ENCODE results near the gene RFXAP. TPM values are rescaled to one million over a fixed set of nuclear protein-coding genes. Genes with fewer than 3 reads are reported as not detected.

RFXAP gene
- total RNA-seq, 3 donors from 2014 or later, result 3.8 to 6.6 (median 5.9) TPM

DNA sequence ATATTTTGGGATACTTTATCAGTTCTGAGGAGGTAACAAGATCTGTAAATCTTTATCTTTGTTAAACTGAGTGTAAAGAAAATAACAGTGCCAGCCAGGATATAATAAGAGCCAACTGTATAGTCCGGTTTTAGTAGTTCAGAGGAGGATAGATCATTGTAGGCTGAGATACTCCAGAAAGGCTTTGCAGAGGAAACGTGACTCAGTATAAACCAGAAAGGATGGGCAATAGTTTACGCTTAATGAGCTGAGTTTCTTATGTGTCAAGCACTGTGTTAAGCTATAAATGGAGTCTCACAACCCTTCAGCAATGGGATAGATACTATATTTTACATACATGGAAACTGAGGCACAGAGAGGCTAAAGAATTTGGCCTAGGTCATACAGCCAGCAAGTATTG lies 3.8 kb downstream of the RFXAP start:
- Histone ChIP-seq H3K36me3 (no peaks in the 10 kb centered on the region), H3K4me1 (peaks cover 0 to 10% of the 10 kb centered on the region in 2 donors), H3K9me3 (no peaks in the 10 kb centered on the region), H3K4me3 (no peak overlapping the region), H3K27me3 (no peaks in the 10 kb centered on the region), H3K27ac (no peak overlapping the region)
- no peak for DNase-seq (ENCODE audit: low spot score in 2 of 2)
- TF ChIP-seq, protein P1, sequence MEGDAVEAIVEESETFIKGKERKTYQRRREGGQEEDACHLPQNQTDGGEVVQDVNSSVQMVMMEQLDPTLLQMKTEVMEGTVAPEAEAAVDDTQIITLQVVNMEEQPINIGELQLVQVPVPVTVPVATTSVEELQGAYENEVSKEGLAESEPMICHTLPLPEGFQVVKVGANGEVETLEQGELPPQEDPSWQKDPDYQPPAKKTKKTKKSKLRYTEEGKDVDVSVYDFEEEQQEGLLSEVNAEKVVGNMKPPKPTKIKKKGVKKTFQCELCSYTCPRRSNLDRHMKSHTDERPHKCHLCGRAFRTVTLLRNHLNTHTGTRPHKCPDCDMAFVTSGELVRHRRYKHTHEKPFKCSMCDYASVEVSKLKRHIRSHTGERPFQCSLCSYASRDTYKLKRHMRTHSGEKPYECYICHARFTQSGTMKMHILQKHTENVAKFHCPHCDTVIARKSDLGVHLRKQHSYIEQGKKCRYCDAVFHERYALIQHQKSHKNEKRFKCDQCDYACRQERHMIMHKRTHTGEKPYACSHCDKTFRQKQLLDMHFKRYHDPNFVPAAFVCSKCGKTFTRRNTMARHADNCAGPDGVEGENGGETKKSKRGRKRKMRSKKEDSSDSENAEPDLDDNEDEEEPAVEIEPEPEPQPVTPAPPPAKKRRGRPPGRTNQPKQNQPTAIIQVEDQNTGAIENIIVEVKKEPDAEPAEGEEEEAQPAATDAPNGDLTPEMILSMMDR (IDR thresholded peaks at IDR 0.05), result no peak
- TF ChIP-seq POLR2A (IDR thresholded peaks at IDR 0.05) (no peak), POLR2AphosphoS5 (IDR thresholded peaks at IDR 0.05) (no peak)
- intact Hi-C loops (cut with DNase I; ENCODE audit: low total_unique reads), result no loop called here

DNA sequence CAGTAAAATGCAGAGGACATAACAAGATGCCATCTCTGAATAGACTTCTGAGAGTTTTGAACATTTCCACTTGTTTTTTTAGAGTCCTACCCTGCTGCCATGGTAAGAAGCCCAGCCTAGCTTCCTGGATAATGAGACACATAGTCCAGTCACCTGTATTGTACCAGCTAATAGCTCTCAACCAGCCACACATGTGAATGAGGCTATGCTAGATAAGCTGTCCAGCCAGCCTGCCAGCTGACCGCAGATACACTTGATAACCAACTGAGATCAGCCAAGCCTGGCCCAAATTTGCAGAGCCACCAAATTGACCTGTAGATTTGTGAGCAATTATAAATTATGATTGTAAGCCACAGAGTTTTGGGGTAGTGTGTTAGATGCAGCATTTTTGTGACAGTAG lies 10.7 kb downstream of the RFXAP start:
- no peak overlapping the region for H3K27ac ChIP-seq
- TF ChIP-seq POLR2A (IDR thresholded peaks at IDR 0.05) (no peak), POLR2AphosphoS5 (IDR thresholded peaks at IDR 0.05) (no peak)
- TF ChIP-seq, protein P1 (IDR thresholded peaks at IDR 0.05), result no peak
- no peaks in the 10 kb centered on the region for H3K36me3 ChIP-seq

DNA sequence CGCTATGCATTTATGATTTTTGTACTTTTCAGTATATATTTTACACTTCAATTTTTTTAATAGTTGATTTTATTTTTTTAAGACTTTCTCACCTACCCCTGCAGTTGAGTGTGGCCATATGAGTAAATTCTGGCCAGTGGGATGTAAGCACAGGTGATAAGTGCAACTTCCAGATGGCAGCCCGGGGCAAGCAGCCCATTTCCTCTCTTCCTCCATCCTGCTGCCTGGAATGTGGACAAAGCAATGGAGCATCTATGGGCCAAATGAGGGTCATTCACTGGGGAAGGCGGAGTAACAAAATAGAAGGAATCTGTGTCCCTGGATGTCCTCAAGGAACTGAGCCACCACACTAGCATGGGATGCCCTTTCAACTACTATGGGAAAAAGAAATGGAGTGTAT lies 12.3 kb downstream of the RFXAP start:
- TF ChIP-seq, protein P1 (IDR thresholded peaks at IDR 0.05), result no peak
- TF ChIP-seq POLR2A (IDR thresholded peaks at IDR 0.05) (no peak), POLR2AphosphoS5 (IDR thresholded peaks at IDR 0.05) (no peak)
- H3K27ac ChIP-seq, result no peak overlapping the region
- no peaks in the 10 kb centered on the region for H3K4me1 ChIP-seq
- H3K36me3 ChIP-seq, result no peaks in the 10 kb centered on the region
- intact Hi-C loops (cut with DNase I; ENCODE audit: low total_unique reads), result no loop called here
- H3K9me3 ChIP-seq, result no peaks in the 10 kb centered on the region
- no peak overlapping the region for H3K4me3 ChIP-seq
- no peaks in the 10 kb centered on the region for H3K27me3 ChIP-seq
- no peak for DNase-seq (ENCODE audit: low spot score in 2 of 2)

More for the DNA sequence above, 10.7 kb downstream of the RFXAP start:
- intact Hi-C loops (cut with DNase I; ENCODE audit: low total_unique reads), result no loop called here
- no peaks in the 10 kb centered on the region for H3K27me3 ChIP-seq
- DNase-seq (ENCODE audit: low spot score in 2 of 2), result no peak
- no peaks in the 10 kb centered on the region for H3K9me3 ChIP-seq
- no peak overlapping the region for H3K4me3 ChIP-seq
- H3K4me1 ChIP-seq, result no peaks in the 10 kb centered on the region

DNA sequence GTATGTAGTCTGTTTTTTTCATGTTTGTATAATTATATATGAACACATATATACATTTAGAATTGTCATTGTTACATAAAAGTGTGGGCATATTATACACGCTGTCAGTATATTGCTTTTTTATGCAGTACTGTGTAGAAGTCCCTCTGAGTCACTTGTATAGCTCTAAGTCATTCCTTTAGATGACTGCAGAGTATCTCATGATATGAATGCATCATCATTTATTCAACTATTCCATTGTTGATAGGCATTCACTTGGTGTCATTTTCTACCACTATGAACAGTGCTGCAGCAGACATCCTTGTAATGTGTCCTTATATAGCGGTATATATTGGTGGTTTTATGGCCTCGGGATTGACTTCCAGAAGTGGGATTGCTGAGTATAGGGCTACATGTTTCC lies 15.3 kb downstream of the RFXAP start:
- Histone ChIP-seq H3K27me3 (no peaks in the 10 kb centered on the region), H3K27ac (no peak overlapping the region), H3K4me3 (no peak overlapping the region), H3K4me1 (no peaks in the 10 kb centered on the region), H3K9me3 (no peaks in the 10 kb centered on the region), H3K36me3 (no peaks in the 10 kb centered on the region)
- intact Hi-C loops (cut with DNase I; ENCODE audit: low total_unique reads), result no loop called here
- TF ChIP-seq POLR2AphosphoS5 (IDR thresholded peaks at IDR 0.05) (no peak), POLR2A (IDR thresholded peaks at IDR 0.05) (no peak)
- TF ChIP-seq, protein P1 (IDR thresholded peaks at IDR 0.05), result no peak
- DNase-seq (ENCODE audit: low spot score in 2 of 2), result no peak

DNA sequence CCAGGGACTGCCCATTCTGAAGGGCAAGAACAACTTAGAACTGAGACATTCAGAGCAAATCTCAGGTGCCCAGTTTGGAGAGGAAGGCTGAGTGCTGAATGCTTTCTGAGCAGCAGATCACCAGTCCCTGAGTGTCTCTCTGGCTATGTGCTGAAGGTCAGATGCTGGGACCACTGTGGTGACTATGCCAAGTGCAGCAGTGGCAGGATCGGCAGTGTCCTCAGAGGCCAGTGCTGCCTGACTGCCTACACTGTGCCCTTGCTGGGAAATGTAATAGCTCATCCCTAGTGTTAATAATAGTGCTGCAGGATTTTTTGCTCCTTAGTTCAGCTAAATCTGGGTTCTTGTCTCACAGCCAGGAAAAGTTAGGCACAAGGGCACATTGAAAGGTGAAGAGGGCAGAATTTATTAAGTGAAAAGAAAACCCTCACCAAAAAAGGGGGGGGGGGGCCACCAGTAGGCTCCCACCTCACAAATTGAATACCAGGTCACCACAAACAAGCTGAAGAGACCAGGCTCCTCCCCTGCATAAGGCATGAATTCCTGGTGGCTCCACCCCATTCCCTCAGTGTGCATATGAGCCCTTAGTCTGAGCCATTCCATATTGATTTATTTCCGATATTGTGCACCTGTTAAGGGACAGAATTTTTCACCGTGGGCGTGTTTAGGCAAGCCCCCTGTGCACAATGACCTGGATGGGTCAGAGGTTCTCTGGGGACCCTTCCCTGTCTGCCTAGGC lies 18.5 kb downstream of the RFXAP start:
- intact Hi-C loops (cut with DNase I; ENCODE audit: low total_unique reads), result no loop called here

More for the DNA sequence above, 18.5 kb downstream of the RFXAP start:
- no peaks in the 10 kb centered on the region for H3K4me1 ChIP-seq
- TF ChIP-seq POLR2A (IDR thresholded peaks at IDR 0.05), result no peak
- TF ChIP-seq POLR2AphosphoS5 (IDR thresholded peaks at IDR 0.05), result no peak
- TF ChIP-seq, protein P1 (IDR thresholded peaks at IDR 0.05), result no peak
- H3K27ac ChIP-seq, result no peak overlapping the region
- H3K27me3 ChIP-seq, result no peaks in the 10 kb centered on the region
- no peaks in the 10 kb centered on the region for H3K36me3 ChIP-seq
- no peaks in the 10 kb centered on the region for H3K9me3 ChIP-seq
- DNase-seq (ENCODE audit: low spot score in 2 of 2), result no peak
- no peak overlapping the region for H3K4me3 ChIP-seq
